Posterior cingulate gyrus (tissue), 11 donors: ENCODE measurements around the gene GFI1B.
"Not testable (repeated sequence)": the region's sequence is repeated elsewhere in the genome, so short reads cannot be mapped to it uniquely, and the experiment has no call there.

Experiments
- DNase-seq, 10 donors: peaks; one replicate each; pipeline versions ENCODE4 v3.0.0 to v3.0.0-alpha.2; 2020 to 2021; ENCODE audit warnings: mixed read lengths in 3 of 10
- intact Hi-C: fragments of 100-400 bp; cut with DNase I; formaldehyde crosslinking; loops from one replicate; pipeline ENCODE4 v1.15.1; 2023

Gene GFI1B

DNA sequence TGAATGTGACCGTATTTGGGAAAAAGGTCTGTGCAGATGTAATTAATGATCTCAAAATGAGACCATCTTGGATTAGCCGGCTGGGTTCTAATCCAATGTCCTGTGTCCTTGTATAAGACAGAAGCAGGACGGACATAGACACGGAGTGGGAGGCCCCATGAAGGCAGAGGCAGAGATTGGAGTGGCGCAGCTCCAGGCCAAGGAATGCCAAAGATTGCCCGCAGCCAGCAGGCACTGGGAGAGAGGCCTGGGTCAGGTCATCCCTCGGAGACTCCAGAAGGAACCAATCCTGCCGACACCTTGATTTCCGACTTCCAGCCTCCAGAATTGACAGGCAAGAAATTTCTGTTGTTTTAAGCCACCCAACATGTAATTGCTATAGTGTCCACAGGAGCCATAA, 13.0 kb upstream of the GFI1B start:
- no peak for DNase-seq

DNA sequence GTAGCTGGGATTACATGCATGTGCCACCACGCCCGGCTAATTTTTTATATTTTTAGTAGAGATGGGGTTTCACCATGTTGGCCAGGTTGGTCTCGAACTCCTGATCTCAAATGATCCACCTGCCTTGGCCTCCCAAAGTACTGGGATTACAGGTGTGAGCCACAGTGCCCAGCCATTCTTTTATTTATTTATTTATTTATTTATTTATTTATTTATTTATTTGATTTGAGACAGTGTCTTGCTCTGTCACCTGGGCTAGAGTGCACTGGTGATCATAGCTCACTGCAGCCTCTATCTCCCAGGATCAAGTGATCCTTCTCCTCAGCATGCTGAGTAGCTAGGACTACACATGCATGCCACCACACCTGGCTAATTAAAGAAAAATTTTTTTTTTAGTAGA, 10.6 kb upstream of the GFI1B start:
- DNase-seq, intact Hi-C loops: not testable (repeated sequence)

More for the DNA sequence above, 13.0 kb upstream of the GFI1B start:
- intact Hi-C loops, result no loop called here

DNA sequence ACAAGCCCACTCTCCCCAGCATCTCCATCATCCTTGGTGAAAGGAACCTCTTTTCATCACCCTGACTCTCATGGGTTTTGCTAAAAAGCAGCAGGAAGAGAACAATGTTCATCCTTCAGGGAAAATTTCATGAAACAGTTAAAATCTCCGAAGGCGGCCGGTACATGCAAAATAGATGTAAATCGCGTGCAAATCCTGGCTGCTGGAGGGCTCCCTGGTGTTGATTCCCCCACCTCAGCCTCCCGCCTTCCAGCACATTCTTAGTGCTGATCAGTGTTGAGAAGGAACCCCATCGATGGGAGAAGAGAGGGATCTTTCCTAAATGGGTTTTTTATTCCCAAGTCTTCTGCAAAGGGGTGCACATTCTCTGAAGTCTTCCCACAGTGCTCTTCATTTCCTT, 8.7 kb upstream of the GFI1B start:
- no peak for DNase-seq
- intact Hi-C loops, result no loop called here

DNA sequence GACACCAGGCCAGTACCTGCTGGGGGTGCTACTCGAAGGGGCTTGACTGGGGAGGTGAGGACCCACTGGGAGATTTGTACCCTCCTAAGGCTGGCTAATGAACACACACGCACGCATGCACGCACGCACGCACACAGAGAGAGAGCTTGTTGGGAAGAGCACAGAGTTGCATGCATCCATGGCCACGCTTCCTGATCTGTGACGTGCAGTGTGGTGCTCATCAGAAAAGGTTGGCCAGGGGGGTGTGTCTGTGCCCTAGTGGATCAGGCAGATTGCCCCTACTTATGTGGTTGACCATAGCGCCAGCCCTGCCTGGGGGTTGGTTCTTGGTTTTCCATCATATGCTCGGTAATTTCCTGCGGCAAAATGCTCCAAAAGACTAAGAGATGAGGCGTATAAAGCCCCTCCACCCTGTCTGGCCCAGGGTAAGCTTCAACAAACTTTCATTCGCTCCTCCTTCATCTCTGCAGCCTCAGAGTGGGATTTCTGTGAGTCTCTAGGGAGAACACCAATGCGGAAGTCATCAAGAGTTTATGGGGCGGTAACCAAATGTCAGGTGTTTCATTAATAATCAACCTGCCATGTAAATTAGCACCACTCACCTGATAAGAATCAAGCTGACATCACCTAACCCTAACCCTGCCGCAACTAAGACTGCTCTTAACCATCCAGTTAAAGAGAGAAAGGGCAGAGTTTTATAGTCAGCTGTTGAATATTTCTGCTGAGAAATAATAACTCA, 8.0 kb upstream of the GFI1B start:
- DNase-seq, result no peak
- intact Hi-C loops, result no loop called here

DNA sequence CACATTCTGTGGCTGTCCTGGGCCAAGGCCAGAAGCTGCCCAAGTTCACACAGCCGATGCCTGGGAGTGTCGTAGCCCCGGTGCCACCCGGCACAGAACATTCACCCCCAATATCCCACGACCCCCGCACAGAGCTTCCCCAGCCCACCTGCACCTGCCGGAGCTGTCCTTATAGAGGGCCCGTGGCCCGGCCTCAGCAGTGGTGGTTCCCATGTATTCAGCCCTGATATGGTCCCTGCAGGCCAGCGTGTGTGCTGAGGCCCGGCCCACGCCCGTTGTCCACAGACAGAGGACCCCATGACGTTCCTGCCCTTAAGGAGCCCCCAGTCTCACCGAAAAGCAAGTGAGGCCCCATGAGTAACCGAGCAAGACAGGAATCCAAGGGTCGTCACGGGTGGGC, 5.3 kb upstream of the GFI1B start:
- DNase-seq, result peak in 1 of 10 donors; percentile 74
- intact Hi-C loops, result no loop called here

DNA sequence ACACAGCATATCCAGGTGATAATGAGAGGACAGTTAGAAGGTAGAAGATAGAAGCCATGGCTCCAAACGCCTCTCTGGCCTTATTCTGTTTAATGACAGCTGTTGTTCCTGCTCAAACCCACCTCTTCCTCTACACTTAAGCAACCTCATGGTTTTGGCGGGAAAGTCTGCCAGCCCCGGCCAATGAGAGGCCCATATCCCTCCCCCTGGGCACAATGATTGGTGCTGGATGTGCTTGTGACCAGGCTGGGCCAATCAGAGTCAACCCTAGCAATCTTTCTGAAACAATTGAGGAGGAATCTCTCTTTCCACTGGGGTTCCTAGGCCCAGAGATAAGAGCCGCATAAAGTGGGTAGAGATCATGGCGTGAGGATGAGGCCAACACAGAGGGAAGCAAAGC, 4.8 kb upstream of the GFI1B start:
- no peak for DNase-seq
- intact Hi-C loops, result no loop called here

GRCh38 chr9:132975961-132976360, 2.5 kb upstream of the GFI1B start:
- peak in 1 of 10 donors; percentile 58 for DNase-seq
- intact Hi-C loops, result no loop called here

DNA sequence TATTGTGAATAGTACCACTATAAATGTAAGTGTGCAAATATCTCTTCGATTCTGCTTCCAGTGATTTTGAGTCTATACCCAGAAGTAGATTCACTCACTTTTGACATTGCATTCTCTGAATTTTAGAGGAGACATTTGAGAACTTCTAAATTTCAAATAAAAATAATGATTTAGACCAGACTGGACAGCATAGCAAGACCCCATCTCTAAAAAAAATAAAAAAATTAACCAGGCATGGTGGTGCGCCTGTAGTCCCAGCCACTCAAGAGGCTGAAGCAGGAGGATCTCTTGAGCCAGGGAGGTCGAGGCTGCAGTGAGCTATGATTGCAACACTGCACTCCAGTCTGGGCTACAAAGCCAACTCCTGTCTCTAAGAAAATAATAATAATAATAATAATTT, 1.9 kb upstream of the GFI1B start:
- intact Hi-C loops, result no loop called here
- DNase-seq, result no peak

DNA sequence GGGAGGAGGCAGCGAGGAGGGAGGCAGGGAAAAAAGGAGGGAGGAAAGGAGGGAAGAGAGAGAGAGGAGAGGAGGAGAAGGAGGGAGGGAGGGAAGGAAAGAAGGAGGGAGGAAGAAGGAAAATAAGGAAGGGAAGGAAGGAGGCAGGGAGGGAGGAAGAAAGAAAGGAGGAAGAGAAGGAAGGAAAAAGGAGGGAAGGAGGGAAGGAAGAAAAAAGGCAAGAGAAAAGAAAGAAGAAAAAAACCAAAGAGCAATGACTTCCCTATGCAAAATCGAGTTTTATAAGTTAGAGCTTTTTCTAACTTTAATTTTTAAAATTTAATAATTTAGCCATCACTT, 413 bp upstream of the GFI1B start:
- intact Hi-C loops, result no loop called here
- DNase-seq, result no peak

DNA sequence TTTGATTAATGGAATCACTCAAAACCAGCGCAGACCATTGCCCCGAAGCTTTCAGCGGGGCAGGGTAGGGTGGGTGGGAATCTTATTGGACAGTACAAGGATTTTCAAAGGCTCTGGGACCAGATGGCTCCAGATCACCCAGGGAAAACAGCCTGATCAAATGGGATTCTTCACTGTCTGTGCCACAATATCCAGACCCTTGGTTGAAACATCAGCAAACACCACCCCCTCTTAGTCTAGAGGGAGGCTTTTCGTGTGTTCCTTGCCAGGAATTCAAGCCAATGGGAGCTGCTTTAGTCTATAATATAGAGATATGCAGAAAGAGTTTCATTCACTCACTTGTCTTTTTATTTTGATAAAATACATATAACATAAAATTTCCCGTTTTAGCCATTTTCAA, 1.7 kb downstream of the GFI1B start:
- intact Hi-C loops, result no loop called here

GRCh38 chr9:132982458-132982857, 4.0 kb downstream of the GFI1B start:
- no peak for DNase-seq
- intact Hi-C loops, result no loop called here

More for the DNA sequence above, 1.7 kb downstream of the GFI1B start:
- peak in 1 of 10 donors; percentile 3 for DNase-seq

GRCh38 chr9:132983491-132984201, 5.2 kb downstream of the GFI1B start:
- intact Hi-C loops, result no loop called here
- DNase-seq, result peak in 1 of 10 donors; percentile 30

DNA sequence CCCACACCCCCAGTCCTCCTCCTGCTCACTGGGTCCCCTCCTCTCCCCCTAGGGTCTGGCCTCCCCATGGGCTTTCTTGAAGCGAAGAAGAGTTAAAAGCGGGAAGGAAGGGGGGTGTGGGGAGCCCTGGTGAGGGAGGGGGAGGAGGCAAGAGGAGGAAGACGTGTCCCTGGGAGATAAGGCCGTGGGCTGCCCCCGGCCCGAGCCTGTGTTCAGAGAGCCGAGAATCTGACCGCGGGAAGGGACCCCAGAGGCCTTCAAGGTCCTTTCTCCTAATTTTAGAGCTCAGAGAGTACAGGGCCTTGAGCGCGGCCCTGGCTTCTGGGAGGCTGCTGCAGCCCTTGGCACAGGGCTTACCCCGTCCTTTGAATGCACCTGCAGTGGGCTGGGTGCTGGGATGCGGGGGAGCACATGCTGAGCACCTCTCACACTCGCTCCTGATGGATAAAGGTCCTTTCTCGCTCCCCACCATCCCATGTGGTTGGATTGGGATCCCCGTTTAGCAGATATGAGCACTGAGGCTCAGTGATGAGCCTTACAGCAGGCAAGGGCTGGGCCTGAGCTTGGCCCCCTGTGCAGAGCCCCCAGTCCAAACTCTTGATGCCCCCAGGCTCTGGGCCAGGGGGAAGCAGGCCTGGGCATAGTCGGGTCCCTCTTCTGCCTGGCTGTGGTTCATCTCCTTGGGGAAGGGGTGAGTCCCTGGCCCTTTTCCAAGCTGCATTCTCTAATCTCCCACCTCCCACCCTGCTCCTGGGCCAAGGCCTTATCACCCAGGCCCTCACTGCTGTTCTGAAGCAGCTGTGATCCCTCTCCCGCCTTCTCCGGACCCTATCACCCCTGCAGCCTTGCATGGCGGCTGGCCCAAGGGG, 5.9 kb downstream of the GFI1B start:
- peak in 2 of 10 donors; percentile 40 to 54 for DNase-seq
- intact Hi-C loops, result no loop called here

GRCh38 chr9:132985071-132985350, 6.5 kb downstream of the GFI1B start:
- intact Hi-C loops, result no loop called here

GRCh38 chr9:132985489-132985888, 7.0 kb downstream of the GFI1B start:
- intact Hi-C loops, result no loop called here

More at GRCh38 chr9:132985071-132985350, 6.5 kb downstream of the GFI1B start:
- peak in 1 of 10 donors; percentile 79 for DNase-seq

GRCh38 chr9:132986114-132986513, 7.6 kb downstream of the GFI1B start:
- DNase-seq, result peak in 2 of 10 donors; percentile 52 to 77
- intact Hi-C loops, result no loop called here

More at GRCh38 chr9:132985489-132985888, 7.0 kb downstream of the GFI1B start:
- DNase-seq, result peak in 1 of 10 donors; percentile 19

GRCh38 chr9:132986640-132987620, 8.4 kb downstream of the GFI1B start:
- DNase-seq, result peak in 2 of 10 donors; percentile 72
- intact Hi-C loops, result no loop called here

- DNase-seq, result peak in 2 of 10 donors; percentile 51 to 56
- intact Hi-C loops, result no loop called here
These were observed 9.9 kb downstream of the GFI1B start for GRCh38 chr9:132988244-132989013.

DNA sequence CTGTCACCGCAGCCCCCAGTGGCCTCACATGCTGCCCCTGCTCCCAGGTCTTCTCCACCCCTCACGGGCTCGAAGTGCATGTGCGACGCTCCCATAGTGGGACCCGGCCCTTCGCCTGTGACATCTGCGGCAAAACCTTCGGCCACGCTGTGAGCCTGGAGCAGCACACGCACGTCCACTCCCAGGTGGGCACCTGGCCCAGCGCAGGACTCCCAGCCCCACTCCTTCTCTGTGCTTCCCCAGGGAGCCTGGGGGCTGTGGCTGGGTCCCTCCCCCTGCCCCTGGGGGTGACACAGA, 10.5 kb downstream of the GFI1B start:
- intact Hi-C loops, result no loop called here

More for the DNA sequence above, 10.5 kb downstream of the GFI1B start:
- peak in 2 of 10 donors; percentile 73 to 79 for DNase-seq
